ENCODE results near the gene HSPB1.

The HSPB1 gene

DNA sequence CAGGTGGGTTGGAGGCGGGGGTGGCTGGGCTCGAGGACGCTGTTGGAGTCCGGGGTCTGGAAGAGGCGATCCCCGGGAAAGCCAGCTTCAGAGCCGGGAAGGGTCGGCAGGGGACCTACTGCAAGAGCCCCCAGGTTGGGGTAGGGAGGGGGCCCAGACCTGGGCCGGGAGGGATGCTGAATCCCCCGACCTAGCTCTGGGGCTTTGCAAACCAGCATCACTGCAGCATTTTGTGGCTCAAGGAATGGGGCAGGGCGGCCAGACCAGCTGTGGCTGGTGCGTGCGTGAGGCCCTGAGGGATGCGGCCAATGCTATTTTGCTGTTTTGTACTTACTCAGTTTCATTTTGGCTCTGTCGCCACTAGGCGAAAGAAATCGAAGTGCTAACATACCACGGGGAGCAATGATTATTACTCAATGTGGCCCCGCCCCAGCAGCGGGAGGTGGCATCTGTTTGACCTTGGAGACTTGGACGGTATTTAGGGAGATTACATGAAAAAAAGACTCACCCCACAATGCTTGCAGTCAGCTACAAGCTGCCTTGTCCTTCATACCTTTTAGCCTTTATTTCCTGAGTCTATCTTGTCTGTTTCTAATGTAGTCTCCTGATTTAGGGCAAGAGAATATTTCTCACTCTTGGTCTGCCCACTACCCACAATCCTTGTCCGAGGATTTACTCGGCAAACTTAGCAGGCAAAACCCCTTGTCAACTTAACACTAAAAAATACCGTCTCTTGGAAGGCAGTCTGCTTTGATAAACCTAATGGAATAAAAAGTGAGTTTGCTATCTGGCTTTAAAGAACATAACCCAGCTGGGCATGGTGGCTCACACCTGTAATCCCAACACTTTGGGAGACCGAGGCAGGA is 16.2 kb downstream of the HSPB1 start (continued):
- TF ChIP-seq ZNF76 (tag by site-specific recombination; IDR thresholded peaks at IDR 0.05; ENCODE audit: borderline replicate concordance, low read depth) (peak; percentile 28; the same call in 1 of the 2 replicates), ZNF785 (tag by site-specific recombination; IDR thresholded peaks at IDR 0.05) (no peak), ZNF157 (tag by site-specific recombination; IDR thresholded peaks at IDR 0.05) (no peak), HOXA7 (CRISPR knock-in tag; IDR thresholded peaks at IDR 0.05; ENCODE audit: borderline replicate concordance) (no peak), ZNF660 (tag by site-specific recombination; IDR thresholded peaks at IDR 0.05) (no peak; the same call in 1 of the 2 replicates), ZNF324 (tag by site-specific recombination; IDR thresholded peaks at IDR 0.05) (no peak), ZNF629 (tag by site-specific recombination; IDR thresholded peaks at IDR 0.05) (no peak), OSR2 (tag by site-specific recombination; IDR thresholded peaks at IDR 0.05) (no peak), ZSCAN23 (tag by site-specific recombination; IDR thresholded peaks at IDR 0.05) (no peak), KLF16 (tag by site-specific recombination; IDR thresholded peaks at IDR 0.05) (no peak), ZNF549 (tag by site-specific recombination; IDR thresholded peaks at IDR 0.05) (no peak), GLI2 (tag by site-specific recombination; IDR thresholded peaks at IDR 0.05; ENCODE audit: borderline replicate concordance, low read depth) (no peak), ZNF473 (tag by site-specific recombination; IDR thresholded peaks at IDR 0.05) (no peak), ZNF548 (tag by site-specific recombination; IDR thresholded peaks at IDR 0.05) (no peak), ZSCAN30 (tag by site-specific recombination; IDR thresholded peaks at IDR 0.05) (peak; percentile 38; the same call in 1 of the 2 replicates), ZNF585B (tag by site-specific recombination; IDR thresholded peaks at IDR 0.05) (no peak), ZXDB (tag by site-specific recombination; IDR thresholded peaks at IDR 0.05) (no peak), ZNF501 (tag by site-specific recombination; IDR thresholded peaks at IDR 0.05) (no peak), ZNF366 (tag by site-specific recombination; conservative IDR thresholded peaks at IDR 0.05) (no peak), ZNF843 (tag by site-specific recombination; IDR thresholded peaks at IDR 0.05) (no peak), ZNF16 (tag by site-specific recombination; IDR thresholded peaks at IDR 0.05; ENCODE audit: low read depth) (no peak), ZNF701 (tag by site-specific recombination; IDR thresholded peaks at IDR 0.05) (no peak), ZNF426 (tag by site-specific recombination; IDR thresholded peaks at IDR 0.05) (no peak), ZFP37 (tag by site-specific recombination; IDR thresholded peaks at IDR 0.05) (no peak), ZNF202 (tag by site-specific recombination; IDR thresholded peaks at IDR 0.05; ENCODE audit: borderline replicate concordance) (no peak), ZNF391 (tag by site-specific recombination; IDR thresholded peaks at IDR 0.05; ENCODE audit: borderline replicate concordance, low read depth) (no peak), ZNF19 (tag by site-specific recombination; IDR thresholded peaks at IDR 0.05; ENCODE audit: low read depth) (no peak), ZNF777 (tag by site-specific recombination; IDR thresholded peaks at IDR 0.05; ENCODE audit: borderline replicate concordance) (no peak)
- TF ChIP-seq, protein P1, sequence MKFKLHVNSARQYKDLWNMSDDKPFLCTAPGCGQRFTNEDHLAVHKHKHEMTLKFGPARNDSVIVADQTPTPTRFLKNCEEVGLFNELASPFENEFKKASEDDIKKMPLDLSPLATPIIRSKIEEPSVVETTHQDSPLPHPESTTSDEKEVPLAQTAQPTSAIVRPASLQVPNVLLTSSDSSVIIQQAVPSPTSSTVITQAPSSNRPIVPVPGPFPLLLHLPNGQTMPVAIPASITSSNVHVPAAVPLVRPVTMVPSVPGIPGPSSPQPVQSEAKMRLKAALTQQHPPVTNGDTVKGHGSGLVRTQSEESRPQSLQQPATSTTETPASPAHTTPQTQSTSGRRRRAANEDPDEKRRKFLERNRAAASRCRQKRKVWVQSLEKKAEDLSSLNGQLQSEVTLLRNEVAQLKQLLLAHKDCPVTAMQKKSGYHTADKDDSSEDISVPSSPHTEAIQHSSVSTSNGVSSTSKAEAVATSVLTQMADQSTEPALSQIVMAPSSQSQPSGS (tag by site-specific recombination; IDR thresholded peaks at IDR 0.05; ENCODE audit: low read depth), result no peak
- TF ChIP-seq, protein P2, sequence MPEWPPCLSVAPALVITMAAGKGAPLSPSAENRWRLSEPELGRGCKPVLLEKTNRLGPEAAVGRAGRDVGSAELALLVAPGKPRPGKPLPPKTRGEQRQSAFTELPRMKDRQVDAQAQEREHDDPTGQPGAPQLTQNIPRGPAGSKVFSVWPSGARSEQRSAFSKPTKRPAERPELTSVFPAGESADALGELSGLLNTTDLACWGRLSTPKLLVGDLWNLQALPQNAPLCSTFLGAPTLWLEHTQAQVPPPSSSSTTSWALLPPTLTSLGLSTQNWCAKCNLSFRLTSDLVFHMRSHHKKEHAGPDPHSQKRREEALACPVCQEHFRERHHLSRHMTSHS (tag by site-specific recombination; IDR thresholded peaks at IDR 0.05), result no peak
- TF ChIP-seq, protein P3, sequence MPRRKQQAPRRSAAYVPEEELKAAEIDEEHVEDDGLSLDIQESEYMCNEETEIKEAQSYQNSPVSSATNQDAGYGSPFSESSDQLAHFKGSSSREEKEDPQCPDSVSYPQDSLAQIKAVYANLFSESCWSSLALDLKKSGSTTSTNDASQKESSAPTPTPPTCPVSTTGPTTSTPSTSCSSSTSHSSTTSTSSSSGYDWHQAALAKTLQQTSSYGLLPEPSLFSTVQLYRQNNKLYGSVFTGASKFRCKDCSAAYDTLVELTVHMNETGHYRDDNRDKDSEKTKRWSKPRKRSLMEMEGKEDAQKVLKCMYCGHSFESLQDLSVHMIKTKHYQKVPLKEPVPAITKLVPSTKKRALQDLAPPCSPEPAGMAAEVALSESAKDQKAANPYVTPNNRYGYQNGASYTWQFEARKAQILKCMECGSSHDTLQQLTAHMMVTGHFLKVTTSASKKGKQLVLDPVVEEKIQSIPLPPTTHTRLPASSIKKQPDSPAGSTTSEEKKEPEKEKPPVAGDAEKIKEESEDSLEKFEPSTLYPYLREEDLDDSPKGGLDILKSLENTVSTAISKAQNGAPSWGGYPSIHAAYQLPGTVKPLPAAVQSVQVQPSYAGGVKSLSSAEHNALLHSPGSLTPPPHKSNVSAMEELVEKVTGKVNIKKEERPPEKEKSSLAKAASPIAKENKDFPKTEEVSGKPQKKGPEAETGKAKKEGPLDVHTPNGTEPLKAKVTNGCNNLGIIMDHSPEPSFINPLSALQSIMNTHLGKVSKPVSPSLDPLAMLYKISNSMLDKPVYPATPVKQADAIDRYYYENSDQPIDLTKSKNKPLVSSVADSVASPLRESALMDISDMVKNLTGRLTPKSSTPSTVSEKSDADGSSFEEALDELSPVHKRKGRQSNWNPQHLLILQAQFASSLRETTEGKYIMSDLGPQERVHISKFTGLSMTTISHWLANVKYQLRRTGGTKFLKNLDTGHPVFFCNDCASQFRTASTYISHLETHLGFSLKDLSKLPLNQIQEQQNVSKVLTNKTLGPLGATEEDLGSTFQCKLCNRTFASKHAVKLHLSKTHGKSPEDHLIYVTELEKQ (tag by site-specific recombination; IDR thresholded peaks at IDR 0.05; ENCODE audit: borderline replicate concordance), result no peak
- TF ChIP-seq, protein P4, sequence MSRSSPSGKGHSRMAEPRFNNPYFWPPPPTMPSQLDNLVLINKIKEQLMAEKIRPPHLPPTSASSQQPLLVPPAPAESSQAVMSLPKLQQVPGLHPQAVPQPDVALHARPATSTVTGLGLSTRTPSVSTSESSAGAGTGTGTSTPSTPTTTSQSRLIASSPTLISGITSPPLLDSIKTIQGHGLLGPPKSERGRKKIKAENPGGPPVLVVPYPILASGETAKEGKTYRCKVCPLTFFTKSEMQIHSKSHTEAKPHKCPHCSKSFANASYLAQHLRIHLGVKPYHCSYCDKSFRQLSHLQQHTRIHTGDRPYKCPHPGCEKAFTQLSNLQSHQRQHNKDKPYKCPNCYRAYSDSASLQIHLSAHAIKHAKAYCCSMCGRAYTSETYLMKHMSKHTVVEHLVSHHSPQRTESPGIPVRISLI (tag by site-specific recombination; IDR thresholded peaks at IDR 0.05), result no peak
- TF ChIP-seq, protein P5, sequence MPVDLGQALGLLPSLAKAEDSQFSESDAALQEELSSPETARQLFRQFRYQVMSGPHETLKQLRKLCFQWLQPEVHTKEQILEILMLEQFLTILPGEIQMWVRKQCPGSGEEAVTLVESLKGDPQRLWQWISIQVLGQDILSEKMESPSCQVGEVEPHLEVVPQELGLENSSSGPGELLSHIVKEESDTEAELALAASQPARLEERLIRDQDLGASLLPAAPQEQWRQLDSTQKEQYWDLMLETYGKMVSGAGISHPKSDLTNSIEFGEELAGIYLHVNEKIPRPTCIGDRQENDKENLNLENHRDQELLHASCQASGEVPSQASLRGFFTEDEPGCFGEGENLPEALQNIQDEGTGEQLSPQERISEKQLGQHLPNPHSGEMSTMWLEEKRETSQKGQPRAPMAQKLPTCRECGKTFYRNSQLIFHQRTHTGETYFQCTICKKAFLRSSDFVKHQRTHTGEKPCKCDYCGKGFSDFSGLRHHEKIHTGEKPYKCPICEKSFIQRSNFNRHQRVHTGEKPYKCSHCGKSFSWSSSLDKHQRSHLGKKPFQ (tag by site-specific recombination; IDR thresholded peaks at IDR 0.05), result no peak
